ENCODE results near the gene NUP50.
A peak's percentile ranks its signal among the peaks of the same experiment; 100 is the strongest.

Gene NUP50

DNA sequence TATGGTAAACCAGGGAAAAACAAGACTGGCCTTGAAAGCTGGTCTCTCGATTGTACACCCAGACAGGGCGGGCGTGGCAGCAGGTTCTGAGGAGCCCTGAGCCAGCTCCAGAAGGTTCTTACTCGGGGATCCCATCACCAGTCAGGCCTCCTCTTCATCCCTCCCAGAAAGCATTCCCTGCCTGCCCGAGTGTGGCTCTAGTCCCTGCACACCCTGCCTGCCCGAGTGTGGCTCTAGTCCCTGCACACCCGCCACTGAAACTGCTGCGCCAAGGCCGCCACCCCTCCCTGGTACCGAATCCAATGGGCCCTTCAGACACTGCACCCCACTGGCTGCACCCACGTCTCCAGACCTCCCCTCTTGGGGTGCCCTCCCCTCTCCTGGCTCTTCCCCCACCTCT is 46.9 kb downstream of the NUP50 start:
- no peak for DNase-seq (ENCODE audit: low read depth in 2 of 2)

DNA sequence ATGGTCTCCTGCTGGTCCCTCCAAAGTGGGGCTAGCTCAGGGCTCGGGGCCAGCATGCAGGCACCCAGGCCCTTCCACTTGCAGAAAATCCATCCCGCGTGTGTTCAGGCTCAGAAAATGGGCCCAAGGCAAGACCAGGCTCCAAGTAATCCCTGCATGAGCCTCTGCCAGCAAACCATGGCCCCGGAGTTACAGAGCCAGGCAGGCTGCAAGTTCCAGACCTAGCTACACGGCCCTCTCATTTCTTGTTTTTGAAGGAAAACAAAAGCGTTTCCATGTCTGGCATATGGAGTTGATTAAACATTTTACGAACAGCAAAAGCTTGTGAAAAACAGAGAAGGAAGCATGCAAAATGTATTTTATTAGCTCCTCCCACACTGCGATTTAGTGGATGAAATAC is 47.3 kb downstream of the NUP50 start:
- DNase-seq (ENCODE audit: low read depth in 2 of 2): peak; percentile 77

DNA sequence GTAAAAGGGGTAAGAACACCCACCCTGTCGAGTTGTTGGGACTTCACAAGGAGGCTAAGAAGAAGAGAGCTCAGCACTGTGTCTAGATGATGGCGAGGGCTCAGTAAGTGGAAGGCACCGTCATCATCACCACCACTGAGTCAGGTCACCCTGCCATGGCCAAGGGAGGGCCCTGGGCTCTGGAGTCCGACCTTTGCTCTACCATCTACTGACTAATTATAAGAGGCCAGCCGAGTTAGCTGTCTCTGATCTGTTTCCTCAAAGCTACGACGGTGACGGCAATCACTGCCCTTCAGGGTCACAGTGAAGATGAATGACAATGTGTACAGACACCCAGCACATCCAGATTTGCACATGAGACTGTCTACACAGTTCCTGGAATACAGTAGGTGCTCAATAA is 47.7 kb downstream of the NUP50 start:
- no peak for DNase-seq (ENCODE audit: low read depth in 2 of 2)

DNA sequence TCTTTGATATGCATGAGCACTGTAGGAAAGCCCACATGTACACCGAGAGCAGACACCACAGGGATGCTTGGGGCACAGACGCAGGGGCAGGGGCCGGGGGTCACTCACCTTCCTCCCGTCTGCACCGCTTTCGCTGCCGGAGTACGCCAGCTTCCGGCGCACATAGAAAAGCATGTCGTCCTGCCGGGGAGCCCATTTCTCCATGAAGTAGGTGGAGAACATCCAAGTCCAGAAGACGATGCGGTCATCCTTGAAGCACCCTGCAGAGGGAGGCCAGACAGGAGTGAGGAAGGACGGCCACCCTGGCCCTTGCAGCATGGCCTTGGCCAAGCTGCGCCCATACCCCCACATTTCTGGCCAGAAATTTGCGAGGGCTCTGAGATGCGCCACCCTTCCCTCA is 48.1 kb downstream of the NUP50 start:
- DNase-seq (ENCODE audit: low read depth in 2 of 2): no peak

DNA sequence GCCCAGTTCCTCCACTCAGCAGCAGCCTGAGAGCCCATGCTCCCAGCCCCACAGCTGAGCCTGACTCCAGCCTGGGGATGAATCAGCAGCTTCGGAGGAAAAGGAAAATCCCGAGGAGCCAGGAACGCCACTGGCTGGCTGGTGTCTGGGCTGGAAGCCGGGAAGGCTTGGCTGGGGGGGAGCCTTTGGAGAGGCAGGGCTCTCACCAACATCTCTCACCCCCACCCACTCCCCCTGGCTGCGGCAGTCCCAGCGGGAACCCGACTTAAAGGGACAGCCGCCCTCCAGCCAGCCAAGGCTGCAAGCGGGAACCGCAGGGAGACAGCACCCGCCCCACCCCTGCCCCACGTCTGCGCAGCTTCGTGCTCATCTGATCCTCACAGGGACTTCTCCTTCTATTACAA is 48.6 kb downstream of the NUP50 start:
- DNase-seq (ENCODE audit: low read depth in 2 of 2): peak; percentile 60 to 64

DNA sequence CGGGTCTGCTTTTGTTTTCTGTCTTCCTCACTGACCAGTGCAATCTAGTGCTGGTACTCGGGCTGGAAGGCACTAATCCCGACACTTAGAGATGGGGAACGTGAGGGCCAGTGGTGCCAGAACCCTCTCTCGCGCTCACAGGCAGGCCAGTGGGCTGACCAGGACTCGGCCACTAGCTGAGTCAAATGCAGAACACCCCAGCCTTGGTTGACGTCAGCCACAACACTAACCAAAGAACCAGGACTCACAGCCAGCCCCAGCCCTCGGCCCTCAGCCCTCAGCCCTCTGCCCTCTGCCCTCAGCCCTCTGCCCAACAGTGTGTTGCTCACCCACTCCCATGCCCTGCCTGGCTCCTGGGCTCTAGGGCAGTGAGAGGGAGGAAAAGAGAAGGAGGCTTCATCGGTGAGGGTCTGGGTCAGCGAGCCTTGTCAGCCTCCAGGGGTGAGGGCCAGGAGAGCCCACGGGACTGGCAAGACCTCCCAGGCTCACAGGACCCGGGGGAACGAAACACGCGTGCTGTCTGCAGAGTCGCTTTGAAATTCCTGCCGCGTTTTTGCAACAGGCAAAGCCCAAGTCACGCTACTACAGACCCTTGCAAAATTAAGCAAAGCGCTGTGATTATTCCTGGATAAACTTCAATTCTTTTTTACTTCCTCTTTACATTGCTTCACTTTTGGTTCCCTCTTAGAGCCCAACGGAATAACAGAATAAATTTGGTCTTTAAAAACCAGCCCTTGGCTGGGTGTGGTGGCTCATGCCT is 49.4 kb downstream of the NUP50 start:
- DNase-seq (ENCODE audit: low read depth in 2 of 2): no peak

DNA sequence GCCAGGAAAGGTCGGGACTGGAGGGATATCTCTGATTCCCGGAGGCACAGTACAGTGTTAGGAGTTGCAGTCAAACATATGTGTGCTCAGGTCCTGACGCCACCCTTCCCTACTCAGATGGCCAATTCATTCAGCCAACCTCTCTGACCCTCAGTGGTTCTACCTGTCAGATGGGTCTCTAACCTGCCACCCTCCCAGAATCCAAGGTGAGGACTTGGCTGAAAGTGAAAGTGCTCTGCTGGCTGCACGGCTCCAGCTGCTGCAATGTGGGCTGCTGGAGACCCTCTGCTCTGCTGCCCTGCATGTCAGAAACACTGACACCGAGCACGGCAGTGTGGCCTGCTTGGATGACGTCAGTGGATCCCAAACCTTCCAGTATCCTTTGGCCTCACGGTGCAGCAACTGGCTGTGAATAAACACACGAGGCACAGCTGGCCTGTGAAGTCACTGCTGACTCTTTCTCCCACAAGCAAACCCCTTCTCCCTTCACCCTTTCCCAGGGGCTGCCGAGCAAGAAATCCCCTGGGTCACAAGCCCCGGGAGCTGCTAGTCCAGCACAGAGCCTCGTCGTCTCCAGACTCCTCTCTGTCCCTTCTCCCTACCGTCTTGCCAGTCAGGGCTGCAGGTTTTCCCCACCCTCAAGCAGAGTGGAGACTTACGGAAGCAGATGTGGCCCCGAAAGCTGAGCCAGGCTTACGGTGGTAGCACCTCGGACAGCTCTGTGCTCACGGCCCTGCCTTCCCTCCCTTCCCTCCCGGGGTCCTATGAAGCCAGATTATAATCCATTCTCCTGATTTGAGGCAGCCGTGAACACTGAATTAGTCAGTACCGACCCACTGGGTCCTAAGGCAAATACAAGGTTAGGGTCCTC is 52.6 kb downstream of the NUP50 start:
- no peak for DNase-seq (ENCODE audit: low read depth in 2 of 2)

DNA sequence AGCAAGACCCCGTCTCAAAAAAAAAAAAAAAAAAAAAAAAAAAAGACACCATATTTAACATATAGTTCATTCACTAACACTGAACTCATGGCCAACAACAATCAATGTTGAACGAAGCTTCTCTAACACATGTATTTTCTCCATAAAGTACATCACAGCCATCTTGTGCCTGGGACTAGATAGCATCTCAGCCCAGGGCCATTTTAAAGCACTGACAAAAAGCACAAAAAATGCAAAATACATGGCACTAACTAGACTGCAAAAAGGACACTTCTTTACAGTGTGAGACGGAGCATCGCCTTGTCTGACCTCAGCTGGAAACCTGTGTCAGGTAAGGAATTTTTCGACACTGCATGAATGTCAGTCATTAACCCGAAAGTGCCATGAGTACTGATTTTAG is 53.6 kb downstream of the NUP50 start:
- DNase-seq (ENCODE audit: low read depth in 2 of 2): no peak

DNA sequence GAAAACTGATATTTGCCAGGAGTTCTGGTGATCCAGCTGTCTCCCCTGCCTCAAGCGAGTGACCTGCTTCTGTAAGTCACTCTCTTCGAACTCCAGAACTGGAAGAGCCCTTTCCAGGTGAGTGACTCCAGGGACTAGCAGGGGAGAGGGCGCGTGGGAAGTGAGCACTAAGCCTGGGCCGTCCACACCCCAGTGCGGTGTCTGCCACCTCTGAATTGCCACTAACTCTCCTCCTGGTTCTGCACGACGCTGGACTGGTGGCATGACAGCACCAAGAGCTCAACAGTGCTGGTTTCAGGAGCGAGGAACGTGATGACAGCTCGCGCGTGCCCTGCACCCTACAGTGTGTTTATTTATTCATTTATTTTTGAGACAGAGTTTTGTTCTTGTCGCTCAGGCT is 54.1 kb downstream of the NUP50 start:
- no peak for DNase-seq (ENCODE audit: low read depth in 2 of 2)

DNA sequence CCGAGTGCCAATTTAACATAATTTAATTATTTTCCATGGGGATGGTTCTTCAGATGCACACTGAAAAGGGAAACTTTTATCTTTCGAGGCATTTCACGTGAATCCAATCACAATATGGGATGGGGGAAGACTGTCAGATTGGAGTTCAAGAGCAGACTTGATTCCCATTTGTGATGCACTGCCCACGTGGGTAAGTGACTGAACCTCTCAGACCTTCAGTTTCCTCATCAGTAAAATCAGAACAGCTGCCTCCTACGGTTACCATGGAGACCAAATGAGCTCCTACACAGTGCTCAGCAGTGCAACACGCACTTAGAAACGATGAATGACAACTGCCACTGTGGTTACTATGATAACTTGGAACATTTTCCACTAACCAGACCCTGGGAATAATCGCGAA is 55.3 kb downstream of the NUP50 start:
- DNase-seq (ENCODE audit: low read depth in 2 of 2): no peak

DNA sequence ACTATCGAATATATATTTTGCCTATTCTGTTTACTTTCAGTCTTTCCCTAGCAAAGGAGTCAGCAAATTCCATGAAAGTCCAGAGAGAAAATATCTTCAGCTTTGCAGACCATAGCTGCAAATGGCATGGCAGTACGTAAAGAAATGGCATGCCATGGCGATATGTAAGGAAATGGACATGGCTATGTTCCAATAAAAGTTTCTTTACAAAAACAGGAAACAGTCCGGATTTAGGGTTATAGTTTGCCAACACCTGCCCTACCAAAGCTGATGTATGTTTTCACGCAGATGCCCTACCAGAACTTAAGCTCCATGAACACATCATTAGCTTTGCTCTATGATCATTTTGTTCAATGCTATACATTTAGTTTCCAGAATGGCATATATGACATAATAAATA is 57.5 kb downstream of the NUP50 start:
- DNase-seq (ENCODE audit: low read depth in 2 of 2): no peak

DNA sequence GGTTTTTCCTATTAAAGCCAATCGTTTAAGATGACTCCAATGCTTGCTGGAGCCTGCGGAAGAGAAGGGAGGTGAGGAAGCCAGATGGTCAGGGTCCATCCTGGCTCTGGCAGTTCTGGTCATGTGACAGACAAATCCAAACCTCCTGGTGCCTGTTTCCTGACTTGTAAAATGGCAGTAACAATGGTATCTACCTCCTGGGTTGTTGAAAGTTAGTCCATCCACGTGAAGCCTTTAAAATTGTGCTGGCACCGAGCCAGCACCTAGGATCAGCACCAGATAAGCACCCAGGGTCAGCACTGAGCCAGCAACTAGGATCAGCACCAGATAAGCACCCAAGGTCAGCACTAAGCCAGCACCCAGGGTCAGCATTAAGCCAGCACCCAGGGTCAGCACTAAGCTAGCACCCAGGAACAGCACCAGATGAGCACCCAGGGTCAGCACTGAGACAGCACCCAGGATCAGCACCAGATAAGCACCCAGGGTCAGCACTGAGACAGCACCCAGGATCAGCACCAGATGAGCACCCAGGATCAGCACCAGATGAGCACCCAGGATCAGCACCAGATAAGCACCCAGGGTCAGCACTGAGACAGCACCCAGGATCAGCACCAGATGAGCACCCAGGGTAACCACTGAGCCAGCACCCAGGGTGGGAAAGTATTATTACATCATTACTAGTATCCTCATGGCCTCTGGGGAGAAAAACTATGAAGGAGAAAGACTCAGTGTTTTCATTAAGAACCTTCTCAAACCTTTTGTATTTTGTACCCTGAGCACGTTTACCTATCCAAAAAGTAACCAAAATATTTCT is 59.8 kb downstream of the NUP50 start:
- DNase-seq (ENCODE audit: low read depth in 2 of 2): no peak

DNA sequence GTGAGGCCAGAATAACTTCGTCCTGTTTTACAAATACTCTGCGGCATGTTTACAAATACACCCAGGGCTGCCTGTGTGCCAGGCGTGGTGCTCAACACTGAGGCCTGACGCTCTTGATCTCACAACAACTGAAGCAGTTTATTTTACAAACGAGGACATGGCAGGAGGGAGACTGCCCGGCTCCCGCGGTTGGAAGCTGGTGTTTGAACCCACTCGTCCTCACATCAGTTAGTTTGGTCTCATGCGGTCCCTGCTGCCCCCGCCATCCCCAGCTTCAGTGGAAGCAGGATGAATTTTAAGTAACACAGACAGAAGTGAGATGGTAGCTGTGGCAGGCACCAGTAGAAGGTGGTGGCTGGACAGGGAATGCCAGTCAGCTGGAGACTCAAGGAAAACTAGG is 60.6 kb downstream of the NUP50 start:
- no peak for DNase-seq (ENCODE audit: low read depth in 2 of 2)

DNA sequence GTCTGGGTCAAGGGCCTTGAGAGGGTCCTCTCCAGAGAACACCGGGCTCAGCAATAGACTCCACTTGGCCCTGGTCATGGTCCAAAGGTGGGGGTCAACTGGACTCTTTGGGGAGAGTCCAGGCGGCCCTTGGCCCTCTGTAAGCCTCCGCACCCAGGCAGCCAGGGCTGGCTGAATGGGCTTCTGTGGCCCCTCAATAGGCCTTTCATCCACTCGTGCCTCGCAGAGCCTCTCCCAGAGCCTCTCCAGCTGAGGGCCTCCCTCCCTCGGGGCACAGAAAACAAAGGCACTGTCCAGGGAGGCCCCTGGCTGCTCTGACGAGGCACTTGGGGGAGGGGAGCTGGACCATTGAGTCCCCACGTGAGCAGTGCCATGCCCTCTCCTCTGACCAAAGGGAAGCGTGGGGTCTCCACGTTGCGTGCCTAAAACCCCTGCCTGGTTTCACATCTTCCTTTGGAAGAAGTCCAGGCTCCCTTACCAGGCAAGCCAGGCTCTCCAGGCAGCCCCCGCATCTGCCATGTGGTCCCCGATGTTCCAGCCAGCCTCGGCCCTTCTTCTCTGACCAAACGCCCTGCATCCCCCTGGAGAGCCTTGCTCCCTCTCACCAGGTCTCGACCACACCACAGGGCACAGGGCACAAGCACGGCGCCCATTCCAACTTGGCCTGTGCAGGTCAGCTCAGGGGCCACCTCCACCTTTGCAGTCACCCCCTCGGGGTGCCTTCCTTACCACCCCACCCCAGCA is 61.4 kb downstream of the NUP50 start:
- no peak for DNase-seq (ENCODE audit: low read depth in 2 of 2)

DNA sequence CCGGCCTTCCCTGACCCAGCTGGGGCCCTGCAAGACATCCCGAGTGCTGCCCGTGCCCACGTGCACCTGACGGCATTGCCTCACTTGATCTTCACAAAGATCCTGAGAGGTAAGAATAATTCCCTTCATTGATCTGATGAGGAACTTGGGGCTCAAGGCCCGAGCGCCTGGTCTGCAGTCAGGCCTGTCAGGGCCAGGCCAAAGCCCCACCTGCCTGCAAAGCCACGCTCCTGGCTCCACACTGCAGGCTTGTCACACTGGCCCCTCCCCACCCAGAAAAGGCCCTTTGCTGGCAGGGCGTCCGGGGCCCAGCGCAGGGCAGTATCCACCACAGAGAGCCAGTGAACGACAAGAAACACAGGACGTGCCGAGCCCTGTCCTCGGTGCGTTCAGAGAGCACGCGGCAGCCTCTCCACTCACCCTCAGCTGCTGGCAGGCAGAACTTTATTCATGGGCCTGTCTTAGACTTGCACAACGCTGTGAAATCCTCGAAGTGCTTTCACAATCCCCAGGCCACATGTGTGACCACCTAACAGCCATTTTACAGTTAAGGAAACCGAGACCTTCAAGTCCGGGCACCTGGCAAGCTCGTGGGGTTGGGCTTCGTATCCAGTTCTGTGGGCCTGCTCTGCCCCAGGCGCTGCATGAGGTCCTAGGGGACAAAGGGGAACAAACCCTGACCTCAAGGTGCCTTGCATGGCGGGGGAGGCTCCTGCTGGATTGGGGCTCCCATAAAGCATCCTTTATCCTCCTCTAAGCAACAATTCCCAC is 62.2 kb downstream of the NUP50 start:
- no peak for DNase-seq (ENCODE audit: low read depth in 2 of 2)

DNA sequence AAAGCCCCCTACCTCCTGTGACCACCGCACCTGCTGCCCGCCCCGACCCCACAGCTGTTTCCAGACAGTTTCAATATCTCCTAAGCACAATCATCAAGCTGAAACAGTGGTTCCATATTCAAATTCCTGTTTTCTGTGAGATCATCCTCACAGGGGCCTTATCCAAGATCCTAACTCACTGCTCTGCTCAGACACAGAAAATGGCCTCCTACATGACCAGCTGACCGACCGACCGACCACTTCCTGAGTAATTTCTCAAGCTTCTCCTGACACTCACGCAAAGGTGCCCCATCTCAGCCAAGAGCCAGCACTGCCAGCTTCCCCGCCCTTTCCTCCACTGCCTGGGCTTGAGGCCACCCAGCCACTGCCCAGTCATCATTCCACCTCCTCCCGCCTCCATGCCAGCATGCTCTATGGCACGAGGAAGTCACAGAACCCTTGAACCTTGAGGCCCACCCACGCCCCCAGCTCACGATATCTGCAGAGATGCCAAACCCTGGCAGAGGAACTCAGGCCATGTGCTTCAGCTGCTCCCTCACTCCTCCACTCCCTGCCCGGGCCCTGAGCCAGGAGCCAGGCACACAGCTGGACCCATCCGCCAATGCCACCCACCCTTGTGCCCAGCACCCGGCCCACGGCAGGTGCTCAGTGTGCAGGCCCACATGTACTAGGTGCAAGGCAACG is 62.9 kb downstream of the NUP50 start:
- DNase-seq (ENCODE audit: low read depth in 2 of 2): no peak

DNA sequence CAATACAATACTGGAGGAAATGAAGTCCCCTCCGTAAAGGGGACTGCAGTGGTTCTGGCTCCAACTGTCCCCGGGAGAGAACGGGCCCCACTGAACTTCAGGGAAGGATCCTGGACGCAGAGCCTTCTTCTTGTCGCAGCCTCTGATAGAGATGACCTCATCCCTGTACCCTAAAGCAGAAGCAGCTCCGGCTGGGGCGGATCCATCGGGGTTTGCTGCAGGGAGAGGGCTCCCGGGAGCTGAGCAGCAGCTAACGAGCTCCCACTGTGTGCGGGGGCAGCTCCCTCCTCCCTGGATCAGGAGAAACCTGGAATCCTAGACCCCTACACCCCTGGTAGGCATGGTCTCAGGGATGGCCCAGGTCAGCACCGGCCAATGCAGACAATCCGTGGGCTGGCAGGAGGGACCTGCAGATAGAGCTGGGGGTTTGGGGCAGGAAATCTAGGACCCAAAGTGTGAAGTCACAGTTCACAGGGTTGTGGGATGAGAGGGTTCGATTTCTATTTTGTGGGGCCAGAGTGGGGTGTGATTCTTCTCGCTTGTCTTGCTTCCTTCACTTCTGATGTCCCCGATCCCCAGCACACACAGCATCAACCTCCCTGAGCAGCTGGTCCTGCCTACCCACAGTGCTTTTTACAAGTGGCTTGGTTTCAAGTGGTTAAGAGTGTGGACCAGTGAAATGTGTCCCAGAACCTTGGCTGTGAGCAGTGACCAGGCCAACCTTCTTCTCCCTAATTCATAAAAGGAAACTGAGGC is 64.1 kb downstream of the NUP50 start:
- DNase-seq (ENCODE audit: low read depth in 2 of 2): no peak

DNA sequence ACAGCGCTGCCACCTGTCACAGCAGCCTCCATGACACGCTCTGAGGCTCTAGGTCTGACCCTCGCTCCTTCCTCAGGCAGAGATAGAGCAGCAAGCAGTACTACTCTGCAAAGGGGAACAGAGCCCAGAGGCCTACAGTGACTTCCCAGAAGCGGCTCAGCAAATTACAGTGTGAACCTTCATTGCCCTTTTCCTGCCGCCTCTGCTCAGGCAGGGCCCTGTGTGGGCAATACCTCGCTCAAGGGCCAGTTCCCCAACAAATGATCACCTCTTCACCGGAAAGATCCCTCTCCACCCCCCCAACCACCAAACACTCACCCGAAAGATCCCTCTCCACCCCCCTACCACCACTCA is 64.7 kb downstream of the NUP50 start:
- no peak for DNase-seq (ENCODE audit: low read depth in 2 of 2)

DNA sequence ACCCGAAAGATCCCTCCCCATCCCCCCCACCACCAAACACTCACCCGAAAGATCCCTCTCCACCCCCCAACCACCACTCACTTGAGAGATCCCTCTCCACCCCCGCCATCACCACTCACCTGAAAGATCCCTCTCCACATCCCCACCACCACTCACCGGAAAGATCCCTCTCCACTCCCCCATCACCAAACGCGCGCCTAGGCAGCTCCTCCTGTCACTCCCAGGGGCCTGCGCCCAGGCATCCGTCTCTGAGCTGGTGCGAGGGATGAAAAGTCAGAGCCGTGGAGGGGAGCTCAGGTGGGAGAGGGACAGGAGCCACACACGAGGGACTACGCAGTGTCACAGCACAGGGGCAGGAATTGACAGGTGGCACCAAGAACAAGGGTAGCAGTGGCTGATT is 65.5 kb downstream of the NUP50 start:
- no peak for DNase-seq (ENCODE audit: low read depth in 2 of 2)

All from fibroblast of skin of left biceps (primary cell).